ENCODE measurements around the gene OR8G5.

- TF ChIP-seq EZH2 (IDR thresholded peaks at IDR 0.05; ENCODE audit: low read depth, unreplicated experiment) (no peak), CTCF (conservative IDR thresholded peaks at IDR 0.05; ENCODE audit: low read depth in 2 of 2) (no peak), EZH2phosphoT487 (IDR thresholded peaks at IDR 0.05; ENCODE audit: unreplicated experiment) (no peak), ZNF114 (CRISPR knock-in tag; IDR thresholded peaks at IDR 0.05) (no peak), JUNB (IDR thresholded peaks at IDR 0.05; ENCODE audit: unreplicated experiment) (no peak), ZNF331 (CRISPR knock-in tag; IDR thresholded peaks at IDR 0.05; ENCODE audit: low read depth) (no peak)
- TF ChIP-seq, protein P1, sequence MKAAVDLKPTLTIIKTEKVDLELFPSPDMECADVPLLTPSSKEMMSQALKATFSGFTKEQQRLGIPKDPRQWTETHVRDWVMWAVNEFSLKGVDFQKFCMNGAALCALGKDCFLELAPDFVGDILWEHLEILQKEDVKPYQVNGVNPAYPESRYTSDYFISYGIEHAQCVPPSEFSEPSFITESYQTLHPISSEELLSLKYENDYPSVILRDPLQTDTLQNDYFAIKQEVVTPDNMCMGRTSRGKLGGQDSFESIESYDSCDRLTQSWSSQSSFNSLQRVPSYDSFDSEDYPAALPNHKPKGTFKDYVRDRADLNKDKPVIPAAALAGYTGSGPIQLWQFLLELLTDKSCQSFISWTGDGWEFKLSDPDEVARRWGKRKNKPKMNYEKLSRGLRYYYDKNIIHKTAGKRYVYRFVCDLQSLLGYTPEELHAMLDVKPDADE (IDR thresholded peaks at IDR 0.05): no peak
Observed at GRCh38 chr11:124219126-124219525, 37.0 kb upstream of the OR8G5 start.
